Breast epithelium (tissue), 3 donors: ENCODE measurements around the gene PCDH9.

ENCODE experiments used
- CTCF ChIP-seq, 3 donors: fragments of 450-650 bp; IDR thresholded peaks; one replicate each; pipeline ENCODE4 v1.5.1; 2016 to 2017; ENCODE audit warnings: antibody characterized with exemption in 3 of 3, mild to moderate bottlenecking in 3 of 3, moderate library complexity in 3 of 3
- POLR2A ChIP-seq: fragments of 450-650 bp; IDR thresholded peaks from one replicate; pipeline ENCODE4 v1.6.1; 2016; ENCODE audit warnings: antibody characterized with exemption, mild to moderate bottlenecking, moderate library complexity
- POLR2AphosphoS5 ChIP-seq, 3 donors: sonication (generic); formaldehyde crosslinking; IDR thresholded peaks; one replicate each; pipeline ENCODE4 v1.6.1; 2017; ENCODE audit warnings: antibody characterized with exemption in 3 of 3

- no peak for TF ChIP-seq CTCF (IDR thresholded peaks at IDR 0.05)
- no peak for TF ChIP-seq POLR2A
- no peak for TF ChIP-seq POLR2AphosphoS5 (IDR thresholded peaks at IDR 0.05)
These were observed 111.9 kb downstream of the PCDH9 start for GRCh38 chr13:67118277-67118676.
